H1 (cell line): ENCODE results near the gene ARHGAP15. TPM values are rescaled to one million over a fixed set of nuclear protein-coding genes. Genes with fewer than 3 reads are reported as not detected.

Experiments
- BCL11A ChIP-seq, 2 experiments: IDR thresholded peaks; one replicate each; pipeline ENCODE4 v1.6.1; 2011; ENCODE audit warnings: low read depth in 2 of 2, low read length in 2 of 2, mild to moderate bottlenecking in 2 of 2
- CBX5 ChIP-seq: fragments of 300-800, 300-1000 bp; sonication (generic); IDR thresholded peaks from 2 replicates; pipeline ENCODE4 v1.7.1; 2016; ENCODE audit warnings: antibody characterized with exemption, low read length, low read depth
- CBX8 ChIP-seq: fragments of 300-800, 300-1000 bp; sonication (generic); IDR thresholded peaks from 2 replicates; pipeline ENCODE4 v1.7.1; 2016; ENCODE audit warnings: low read depth, low read length, borderline replicate concordance
- CTBP2 ChIP-seq: IDR thresholded peaks from 2 replicates; pipeline ENCODE4 v1.7.0; 2011; ENCODE audit warnings: borderline replicate concordance, mild to moderate bottlenecking, moderate library complexity, mixed read lengths, low read length; ENCODE audit not compliant: insufficient read depth, insufficient read length
- EP300 ChIP-seq, 2 experiments: IDR thresholded peaks; 1 replicate in 1 of 2; 2 replicates in 1 of 2; pipeline ENCODE4 v1.6.1; 2011 to 2012; ENCODE audit warnings: low read depth in 2 of 2, low read length in 2 of 2, mild to moderate bottlenecking in 2 of 2, borderline replicate concordance in 1 of 2, inconsistent platforms in 1 of 2, moderate library complexity in 1 of 2
- JUND ChIP-seq: IDR thresholded peaks from 2 replicates; pipeline ENCODE4 v1.6.1; 2011; ENCODE audit warnings: mild to moderate bottlenecking, improper control_type of control experiment, low read length
- MAX ChIP-seq: IDR thresholded peaks from 2 replicates; pipeline ENCODE4 v1.6.1; 2012; ENCODE audit warnings: inconsistent platforms
- PHF8 ChIP-seq: fragments of 200-600 bp; sonication (generic); conservative IDR thresholded peaks from 2 replicates; pipeline ENCODE4 v1.7.1; 2012; ENCODE audit warnings: low read depth, mild to moderate bottlenecking, inconsistent platforms, low read length, moderate library complexity
- TAF1 ChIP-seq: IDR thresholded peaks from 2 replicates; pipeline ENCODE4 v1.6.1; 2011; ENCODE audit warnings: mild to moderate bottlenecking, low read depth, low read length
- polyA plus RNA-seq, 7 experiments: library from polyadenylated mRNA; depleted of rRNA in 3 of 7; stranded (reverse) in 5 of 7; unstranded in 2 of 7; fragments of >200 nt in 5 of 7; fragments of 200-250 nt in 2 of 7; gene quantifications; 1 replicate in 5 of 7; 2 replicates in 1 of 7; 4 replicates in 1 of 7; pipeline versions ENCODE4 v1.2.1 to v1.2.3, GENCODE V29; 2011 to 2013; ENCODE audit warnings: missing spikeins in 2 of 7, mixed read lengths in 2 of 7
- total RNA-seq: library from RNA; stranded (reverse); fragmentation: NEBNext Ultra II Directional; extraction: Animal tissue kit (Norgen Biotek cat#: 25700); gene quantifications from 2 replicates; pipeline ENCODE4 v1.2.1, GENCODE V29; 2021
- TF ChIP-seq, protein P1 (sequence below): fragments of 300-600 bp; sonication (generic); IDR thresholded peaks from 2 replicates; pipeline ENCODE4 v1.7.1; 2012; ENCODE audit warnings: low read length, moderate library complexity, mild to moderate bottlenecking, inconsistent platforms; ENCODE audit not compliant: insufficient replicate concordance

Gene ARHGAP15
- total and polyA plus RNA-seq, 2 of the 8 experiments (the other 6 are each of a cell fraction or from before 2014, with no cell fraction given): not detected

GRCh38 chr2:143434445-143434844, 305.2 kb downstream of the ARHGAP15 start (continued):
- TF ChIP-seq, protein P1, sequence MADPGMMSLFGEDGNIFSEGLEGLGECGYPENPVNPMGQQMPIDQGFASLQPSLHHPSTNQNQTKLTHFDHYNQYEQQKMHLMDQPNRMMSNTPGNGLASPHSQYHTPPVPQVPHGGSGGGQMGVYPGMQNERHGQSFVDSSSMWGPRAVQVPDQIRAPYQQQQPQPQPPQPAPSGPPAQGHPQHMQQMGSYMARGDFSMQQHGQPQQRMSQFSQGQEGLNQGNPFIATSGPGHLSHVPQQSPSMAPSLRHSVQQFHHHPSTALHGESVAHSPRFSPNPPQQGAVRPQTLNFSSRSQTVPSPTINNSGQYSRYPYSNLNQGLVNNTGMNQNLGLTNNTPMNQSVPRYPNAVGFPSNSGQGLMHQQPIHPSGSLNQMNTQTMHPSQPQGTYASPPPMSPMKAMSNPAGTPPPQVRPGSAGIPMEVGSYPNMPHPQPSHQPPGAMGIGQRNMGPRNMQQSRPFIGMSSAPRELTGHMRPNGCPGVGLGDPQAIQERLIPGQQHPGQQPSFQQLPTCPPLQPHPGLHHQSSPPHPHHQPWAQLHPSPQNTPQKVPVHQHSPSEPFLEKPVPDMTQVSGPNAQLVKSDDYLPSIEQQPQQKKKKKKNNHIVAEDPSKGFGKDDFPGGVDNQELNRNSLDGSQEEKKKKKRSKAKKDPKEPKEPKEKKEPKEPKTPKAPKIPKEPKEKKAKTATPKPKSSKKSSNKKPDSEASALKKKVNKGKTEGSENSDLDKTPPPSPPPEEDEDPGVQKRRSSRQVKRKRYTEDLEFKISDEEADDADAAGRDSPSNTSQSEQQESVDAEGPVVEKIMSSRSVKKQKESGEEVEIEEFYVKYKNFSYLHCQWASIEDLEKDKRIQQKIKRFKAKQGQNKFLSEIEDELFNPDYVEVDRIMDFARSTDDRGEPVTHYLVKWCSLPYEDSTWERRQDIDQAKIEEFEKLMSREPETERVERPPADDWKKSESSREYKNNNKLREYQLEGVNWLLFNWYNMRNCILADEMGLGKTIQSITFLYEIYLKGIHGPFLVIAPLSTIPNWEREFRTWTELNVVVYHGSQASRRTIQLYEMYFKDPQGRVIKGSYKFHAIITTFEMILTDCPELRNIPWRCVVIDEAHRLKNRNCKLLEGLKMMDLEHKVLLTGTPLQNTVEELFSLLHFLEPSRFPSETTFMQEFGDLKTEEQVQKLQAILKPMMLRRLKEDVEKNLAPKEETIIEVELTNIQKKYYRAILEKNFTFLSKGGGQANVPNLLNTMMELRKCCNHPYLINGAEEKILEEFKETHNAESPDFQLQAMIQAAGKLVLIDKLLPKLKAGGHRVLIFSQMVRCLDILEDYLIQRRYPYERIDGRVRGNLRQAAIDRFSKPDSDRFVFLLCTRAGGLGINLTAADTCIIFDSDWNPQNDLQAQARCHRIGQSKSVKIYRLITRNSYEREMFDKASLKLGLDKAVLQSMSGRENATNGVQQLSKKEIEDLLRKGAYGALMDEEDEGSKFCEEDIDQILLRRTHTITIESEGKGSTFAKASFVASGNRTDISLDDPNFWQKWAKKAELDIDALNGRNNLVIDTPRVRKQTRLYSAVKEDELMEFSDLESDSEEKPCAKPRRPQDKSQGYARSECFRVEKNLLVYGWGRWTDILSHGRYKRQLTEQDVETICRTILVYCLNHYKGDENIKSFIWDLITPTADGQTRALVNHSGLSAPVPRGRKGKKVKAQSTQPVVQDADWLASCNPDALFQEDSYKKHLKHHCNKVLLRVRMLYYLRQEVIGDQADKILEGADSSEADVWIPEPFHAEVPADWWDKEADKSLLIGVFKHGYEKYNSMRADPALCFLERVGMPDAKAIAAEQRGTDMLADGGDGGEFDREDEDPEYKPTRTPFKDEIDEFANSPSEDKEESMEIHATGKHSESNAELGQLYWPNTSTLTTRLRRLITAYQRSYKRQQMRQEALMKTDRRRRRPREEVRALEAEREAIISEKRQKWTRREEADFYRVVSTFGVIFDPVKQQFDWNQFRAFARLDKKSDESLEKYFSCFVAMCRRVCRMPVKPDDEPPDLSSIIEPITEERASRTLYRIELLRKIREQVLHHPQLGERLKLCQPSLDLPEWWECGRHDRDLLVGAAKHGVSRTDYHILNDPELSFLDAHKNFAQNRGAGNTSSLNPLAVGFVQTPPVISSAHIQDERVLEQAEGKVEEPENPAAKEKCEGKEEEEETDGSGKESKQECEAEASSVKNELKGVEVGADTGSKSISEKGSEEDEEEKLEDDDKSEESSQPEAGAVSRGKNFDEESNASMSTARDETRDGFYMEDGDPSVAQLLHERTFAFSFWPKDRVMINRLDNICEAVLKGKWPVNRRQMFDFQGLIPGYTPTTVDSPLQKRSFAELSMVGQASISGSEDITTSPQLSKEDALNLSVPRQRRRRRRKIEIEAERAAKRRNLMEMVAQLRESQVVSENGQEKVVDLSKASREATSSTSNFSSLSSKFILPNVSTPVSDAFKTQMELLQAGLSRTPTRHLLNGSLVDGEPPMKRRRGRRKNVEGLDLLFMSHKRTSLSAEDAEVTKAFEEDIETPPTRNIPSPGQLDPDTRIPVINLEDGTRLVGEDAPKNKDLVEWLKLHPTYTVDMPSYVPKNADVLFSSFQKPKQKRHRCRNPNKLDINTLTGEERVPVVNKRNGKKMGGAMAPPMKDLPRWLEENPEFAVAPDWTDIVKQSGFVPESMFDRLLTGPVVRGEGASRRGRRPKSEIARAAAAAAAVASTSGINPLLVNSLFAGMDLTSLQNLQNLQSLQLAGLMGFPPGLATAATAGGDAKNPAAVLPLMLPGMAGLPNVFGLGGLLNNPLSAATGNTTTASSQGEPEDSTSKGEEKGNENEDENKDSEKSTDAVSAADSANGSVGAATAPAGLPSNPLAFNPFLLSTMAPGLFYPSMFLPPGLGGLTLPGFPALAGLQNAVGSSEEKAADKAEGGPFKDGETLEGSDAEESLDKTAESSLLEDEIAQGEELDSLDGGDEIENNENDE: no peak
- TF ChIP-seq JUND (no peak), MAX (no peak), CTBP2 (no peak), CBX5 (no peak), TAF1 (no peak), CBX8 (no peak), EP300 (IDR thresholded peaks at IDR 0.05; ENCODE audit: borderline replicate concordance in 1 of 2, low read depth in 2 of 2, low read length in 2 of 2) (no peak), BCL11A (IDR thresholded peaks at IDR 0.05; ENCODE audit: low read depth in 2 of 2, low read length in 2 of 2) (no peak), PHF8 (no peak)
